ENCODE data around the gene GPAT2. TPM values are rescaled to one million over a fixed set of nuclear protein-coding genes. Genes with fewer than 3 reads are reported as not detected.
"Not testable (repeated sequence)": the region's sequence is repeated elsewhere in the genome, so short reads cannot be mapped to it uniquely, and the experiment has no call there.

The GPAT2 gene
- polyA plus RNA-seq, 1 experiment: 9.5 TPM

- CTCF ChIA-PET; DNase-seq (ENCODE audit: low read depth): not testable (repeated sequence)
These were observed 838 bp upstream of the GPAT2 start for GRCh38 chr2:96035554-96035953.

DNA sequence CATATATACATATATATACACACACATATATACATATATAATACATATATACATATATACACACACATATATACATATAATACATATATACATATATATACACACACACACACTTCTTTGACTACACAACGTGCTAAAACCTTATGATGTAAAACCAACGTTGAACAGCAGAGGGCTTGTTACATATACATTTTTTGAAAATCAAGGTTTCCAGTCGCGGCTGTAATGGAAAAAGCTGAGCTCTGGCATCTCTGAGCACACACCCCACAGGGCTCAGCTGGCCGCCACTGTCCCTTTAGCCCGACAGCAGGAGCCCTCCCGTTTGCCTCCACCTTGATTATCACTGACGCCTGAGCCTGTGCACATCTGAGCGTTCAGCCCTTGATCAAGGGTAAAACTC, 719 bp downstream of the GPAT2 start:
- CTCF ChIA-PET; H3K4me3 ChIP-seq (ENCODE audit: low read depth, low read length); POLR2A ChIA-PET: not testable (repeated sequence)

More at GRCh38 chr2:96035554-96035953, 838 bp upstream of the GPAT2 start:
- H3K27me3 ChIP-seq (ENCODE audit: control insufficient read depth, insufficient read depth, low read length); POLR2A ChIA-PET; H3K4me3 ChIP-seq (ENCODE audit: low read depth, low read length); H3K36me3 ChIP-seq (ENCODE audit: control insufficient read depth, insufficient read depth, low read length): not testable (repeated sequence)

DNA sequence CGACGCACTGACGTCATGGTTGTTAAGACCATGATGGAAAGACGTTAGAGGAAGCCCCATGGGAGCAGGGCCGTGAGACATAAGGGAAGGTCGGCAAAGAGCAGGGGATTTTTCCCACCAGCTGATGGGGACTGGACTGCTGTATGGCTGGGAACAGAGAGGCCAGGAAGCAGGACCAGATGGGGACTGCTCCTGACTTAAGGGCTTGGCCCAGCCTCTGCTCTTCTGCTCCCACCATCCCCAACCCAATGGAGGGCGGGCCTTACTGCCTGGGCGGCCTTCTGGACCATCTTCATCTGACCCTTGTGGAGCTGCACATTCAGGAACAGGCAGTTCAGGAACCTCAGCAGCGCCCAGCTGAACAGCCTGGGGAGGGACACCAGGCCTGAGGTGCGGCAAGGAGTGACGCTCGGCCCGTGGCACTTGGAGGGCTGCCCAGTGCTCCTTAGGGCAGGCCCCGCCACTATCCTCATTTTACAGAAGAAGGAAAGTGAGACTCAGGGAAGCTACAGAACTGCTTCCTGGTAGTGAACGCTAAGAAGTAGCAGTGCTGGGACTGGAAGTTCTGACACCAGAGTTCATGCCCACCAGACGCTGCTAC, 6.9 kb downstream of the GPAT2 start:
- H3K36me3 ChIP-seq (ENCODE audit: control insufficient read depth, insufficient read depth, low read length); POLR2A ChIA-PET; DNase-seq (ENCODE audit: low read depth); H3K4me3 ChIP-seq (ENCODE audit: low read depth, low read length); H3K27me3 ChIP-seq (ENCODE audit: control insufficient read depth, insufficient read depth, low read length); CTCF ChIA-PET: not testable (repeated sequence)

More for the DNA sequence above, 719 bp downstream of the GPAT2 start:
- not testable (repeated sequence) for H3K36me3 ChIP-seq (ENCODE audit: control insufficient read depth, insufficient read depth, low read length); H3K27me3 ChIP-seq (ENCODE audit: control insufficient read depth, insufficient read depth, low read length); DNase-seq (ENCODE audit: low read depth)

GRCh38 chr2:96025755-96026154, 9.0 kb downstream of the GPAT2 start:
- H3K27me3 ChIP-seq (ENCODE audit: control insufficient read depth, insufficient read depth, low read length); DNase-seq (ENCODE audit: low read depth); H3K4me3 ChIP-seq (ENCODE audit: low read depth, low read length); H3K36me3 ChIP-seq (ENCODE audit: control insufficient read depth, insufficient read depth, low read length); POLR2A ChIA-PET; CTCF ChIA-PET: not testable (repeated sequence)

DNA sequence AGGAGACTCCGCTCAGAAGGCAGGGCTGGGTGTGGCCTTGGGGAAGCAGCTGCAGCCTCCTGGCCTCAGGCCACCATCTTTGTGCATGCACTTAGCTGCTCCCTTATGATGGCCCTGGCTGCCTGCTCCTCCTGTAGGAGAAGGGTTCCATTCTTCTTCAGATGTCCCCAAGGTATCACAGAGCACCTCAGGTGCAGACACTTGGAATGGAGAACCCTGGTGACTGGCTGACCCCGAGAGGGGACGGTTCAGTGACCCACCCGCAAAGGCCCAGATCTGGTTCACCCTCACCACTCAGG, 9.6 kb downstream of the GPAT2 start:
- ChIA-PET CTCF (interaction anchor here (0.6 to 1.5 kb wide), 2 partner anchors 77 to 92 kb away, joined by 4 to 6 read pairs; no protein-coding TSS in a partner anchor), POLR2A (no interaction called here)
- TF ChIP-seq, protein P1, sequence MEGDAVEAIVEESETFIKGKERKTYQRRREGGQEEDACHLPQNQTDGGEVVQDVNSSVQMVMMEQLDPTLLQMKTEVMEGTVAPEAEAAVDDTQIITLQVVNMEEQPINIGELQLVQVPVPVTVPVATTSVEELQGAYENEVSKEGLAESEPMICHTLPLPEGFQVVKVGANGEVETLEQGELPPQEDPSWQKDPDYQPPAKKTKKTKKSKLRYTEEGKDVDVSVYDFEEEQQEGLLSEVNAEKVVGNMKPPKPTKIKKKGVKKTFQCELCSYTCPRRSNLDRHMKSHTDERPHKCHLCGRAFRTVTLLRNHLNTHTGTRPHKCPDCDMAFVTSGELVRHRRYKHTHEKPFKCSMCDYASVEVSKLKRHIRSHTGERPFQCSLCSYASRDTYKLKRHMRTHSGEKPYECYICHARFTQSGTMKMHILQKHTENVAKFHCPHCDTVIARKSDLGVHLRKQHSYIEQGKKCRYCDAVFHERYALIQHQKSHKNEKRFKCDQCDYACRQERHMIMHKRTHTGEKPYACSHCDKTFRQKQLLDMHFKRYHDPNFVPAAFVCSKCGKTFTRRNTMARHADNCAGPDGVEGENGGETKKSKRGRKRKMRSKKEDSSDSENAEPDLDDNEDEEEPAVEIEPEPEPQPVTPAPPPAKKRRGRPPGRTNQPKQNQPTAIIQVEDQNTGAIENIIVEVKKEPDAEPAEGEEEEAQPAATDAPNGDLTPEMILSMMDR (IDR thresholded peaks at IDR 0.05; ENCODE audit: insufficient read depth, low read depth, low read length): no peak
- Histone ChIP-seq H3K4me3 (ENCODE audit: low read depth, low read length) (no peak overlapping the region), H3K36me3 (ENCODE audit: control insufficient read depth, insufficient read depth, low read length) (no peaks in the 10 kb centered on the region), H3K27me3 (ENCODE audit: control insufficient read depth, insufficient read depth, low read length) (no peaks in the 10 kb centered on the region)
- no peak for DNase-seq (ENCODE audit: low read depth)

- ChIA-PET POLR2A (no interaction called here), CTCF (interaction anchor here (0.6 to 1.5 kb wide), 2 partner anchors 77 to 92 kb away, joined by 4 to 6 read pairs; no protein-coding TSS in a partner anchor)
- TF ChIP-seq, protein P1 (IDR thresholded peaks at IDR 0.05; ENCODE audit: insufficient read depth, low read depth, low read length): no peak
- no peaks in the 10 kb centered on the region for H3K36me3 ChIP-seq (ENCODE audit: control insufficient read depth, insufficient read depth, low read length)
- no peak for DNase-seq (ENCODE audit: low read depth)
- H3K4me3 ChIP-seq (ENCODE audit: low read depth, low read length): no peak overlapping the region
- H3K27me3 ChIP-seq (ENCODE audit: control insufficient read depth, insufficient read depth, low read length): no peaks in the 10 kb centered on the region
These were observed 10.2 kb downstream of the GPAT2 start for GRCh38 chr2:96024336-96025193.

GRCh38 chr2:96023701-96024100, 11.0 kb downstream of the GPAT2 start:
- H3K4me3 ChIP-seq (ENCODE audit: low read depth, low read length); DNase-seq (ENCODE audit: low read depth); H3K36me3 ChIP-seq (ENCODE audit: control insufficient read depth, insufficient read depth, low read length); POLR2A ChIA-PET; H3K27me3 ChIP-seq (ENCODE audit: control insufficient read depth, insufficient read depth, low read length): not testable (repeated sequence)
- CTCF ChIA-PET: interaction anchor here (1.6 to 2.6 kb wide), 4 partner anchors 78 to 115 kb away, joined by 4 to 31 read pairs (median 10); no protein-coding TSS in a partner anchor
